Activated CD8-positive, alpha-beta memory T cell treated with anti-CD3 and anti-CD28 coated beads for 48 hours (primary cell): ENCODE data around the gene METTL27.
"Not testable (repeated sequence)": the region's sequence is repeated elsewhere in the genome, so short reads cannot be mapped to it uniquely, and the experiment has no call there.

Experiments
- DNase-seq, 3 experiments: peaks; one replicate each; pipeline ENCODE4 v3.0.0-alpha.2; 2020; ENCODE audit warnings: low read depth in 2 of 3, low spot score in 2 of 3

The METTL27 gene

DNA sequence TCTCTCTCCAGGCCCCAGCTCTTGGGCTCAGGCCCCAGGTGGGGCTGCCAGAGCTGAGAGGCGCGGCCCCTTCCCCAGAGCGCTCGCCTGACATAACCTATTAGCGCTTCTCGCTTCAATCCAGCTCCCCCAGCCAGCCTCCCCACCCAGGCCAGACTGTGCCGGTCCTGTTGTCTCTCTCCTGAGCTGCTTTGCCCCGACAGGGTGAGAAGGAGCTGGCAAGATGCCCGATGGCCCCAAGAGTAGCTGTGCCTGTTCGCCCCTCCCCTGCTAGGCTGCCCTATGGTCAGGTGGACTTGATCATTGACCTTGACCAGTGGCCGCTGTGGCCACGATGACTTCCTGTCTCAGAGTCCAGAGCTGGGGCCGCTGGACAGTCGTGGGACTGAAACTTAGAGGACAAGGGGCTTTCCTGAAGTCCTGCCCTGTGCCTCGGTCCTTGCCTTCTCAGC is 27.8 kb upstream of the METTL27 start:
- no peak for DNase-seq

DNA sequence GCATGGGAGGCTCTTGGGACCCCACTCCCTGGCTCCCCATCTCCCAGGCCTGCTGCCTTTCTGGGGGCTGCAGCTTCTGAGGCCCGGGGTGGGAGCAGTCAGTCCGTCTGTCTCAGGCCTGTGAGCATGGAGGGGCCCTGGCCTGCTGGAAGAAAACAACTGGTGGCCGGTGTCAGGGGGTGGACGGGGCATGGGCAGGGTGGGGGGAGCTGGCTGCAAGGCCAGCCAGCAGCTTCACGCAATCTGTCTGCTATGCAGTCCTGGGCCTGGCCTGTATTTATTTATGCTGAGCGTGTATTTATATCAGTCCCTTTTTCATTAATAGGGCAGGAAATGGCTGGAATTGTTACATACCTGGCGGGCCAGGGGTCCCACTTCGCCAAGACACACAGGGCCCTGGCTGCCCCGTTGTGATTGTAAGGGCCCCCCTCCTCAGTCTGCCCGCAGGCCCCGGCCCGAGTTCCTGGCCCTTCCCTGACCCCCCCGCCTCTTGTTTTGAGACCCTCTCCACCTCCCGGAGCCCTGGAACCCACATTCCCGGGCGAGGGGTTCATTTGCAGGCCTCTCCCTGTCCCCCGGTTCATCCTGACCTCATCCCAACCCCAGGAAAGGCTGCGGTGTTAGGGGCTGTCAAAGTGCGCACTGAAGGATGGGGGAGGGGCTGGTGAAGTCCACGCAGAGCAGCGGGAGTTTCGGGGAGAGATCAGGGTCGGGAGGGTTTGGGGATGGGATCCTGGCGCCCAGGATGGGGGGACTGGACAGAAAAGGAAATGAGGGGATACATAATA is 26.9 kb upstream of the METTL27 start:
- DNase-seq, result no peak

DNA sequence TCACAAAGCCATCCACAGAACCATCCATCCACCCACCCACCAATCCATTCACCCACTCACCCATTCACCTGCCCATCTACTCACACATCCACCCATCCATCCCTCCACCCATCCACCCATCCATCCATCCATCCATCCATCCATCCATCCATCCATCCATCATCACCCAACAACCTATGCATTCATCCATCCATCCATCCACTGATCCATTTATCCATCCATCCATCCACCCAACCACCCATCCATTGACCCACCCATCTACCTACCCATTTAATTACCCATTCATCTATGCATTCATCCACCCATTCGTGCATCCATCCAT is 24.1 kb upstream of the METTL27 start:
- no peak for DNase-seq

GRCh38 chr7:73865738-73866445 is 23.6 kb upstream of the METTL27 start:
- DNase-seq, result no peak

DNA sequence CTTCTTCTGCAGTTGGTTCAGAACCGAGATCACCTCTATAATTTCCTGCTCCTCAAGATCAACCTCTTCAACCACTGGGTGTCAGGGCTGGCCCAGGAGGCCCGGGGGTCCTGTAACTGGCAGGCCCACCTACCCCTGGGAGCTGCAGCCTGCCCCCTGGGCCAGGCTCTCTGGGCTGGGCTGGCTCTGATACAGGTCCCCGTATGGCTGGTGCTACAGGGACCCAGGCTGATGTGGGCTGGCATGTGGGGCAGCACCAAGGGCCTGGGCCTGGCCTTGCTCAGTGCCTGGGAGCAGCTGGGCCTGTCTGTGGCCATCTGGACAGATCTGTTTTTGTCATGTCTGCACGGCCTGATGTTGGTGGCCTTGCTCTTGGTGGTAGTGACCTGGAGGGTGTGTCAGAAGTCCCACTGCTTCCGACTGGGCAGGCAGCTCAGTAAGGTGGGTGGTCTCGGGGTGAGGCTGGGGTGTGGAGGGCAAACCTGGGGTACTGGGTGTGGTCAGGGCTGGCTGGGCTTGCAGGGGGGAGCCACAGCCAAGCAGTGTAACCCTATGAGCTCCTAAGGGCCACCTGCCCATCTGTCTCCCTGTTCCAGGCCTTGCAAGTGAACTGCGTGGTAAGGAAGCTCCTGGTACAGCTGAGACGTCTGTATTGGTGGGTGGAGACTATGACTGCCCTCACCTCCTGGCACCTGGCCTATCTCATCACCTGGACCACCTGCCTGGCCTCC is 22.8 kb upstream of the METTL27 start:
- no peak for DNase-seq

DNA sequence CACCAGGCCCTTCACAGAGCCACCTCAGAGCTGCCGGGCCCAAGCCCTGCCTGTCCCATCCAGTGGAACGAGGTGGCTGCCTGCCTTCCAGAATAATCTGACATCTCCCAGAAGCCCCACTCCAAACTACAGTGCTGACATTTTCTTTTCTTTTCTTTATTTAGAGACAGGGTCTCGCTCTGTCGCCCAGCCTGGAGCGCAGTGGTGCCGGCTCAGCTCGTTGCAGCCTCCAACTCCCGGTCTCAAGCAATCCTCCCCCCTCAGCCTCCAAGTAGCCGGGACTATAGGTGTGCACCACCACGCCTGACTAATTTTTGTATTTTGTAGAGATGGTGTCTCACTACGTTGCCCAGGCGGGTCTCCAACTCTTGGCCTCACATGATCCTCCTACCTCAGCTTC is 19.0 kb upstream of the METTL27 start:
- DNase-seq, result no peak

GRCh38 chr7:73860859-73861258 is 18.5 kb upstream of the METTL27 start, which contains the start of gene TMEM270:
Gene TMEM270 (plus strand): TSS chr7:73861159. CDS start chr7:73861195, 36 bp downstream.
- no peak for DNase-seq

DNA sequence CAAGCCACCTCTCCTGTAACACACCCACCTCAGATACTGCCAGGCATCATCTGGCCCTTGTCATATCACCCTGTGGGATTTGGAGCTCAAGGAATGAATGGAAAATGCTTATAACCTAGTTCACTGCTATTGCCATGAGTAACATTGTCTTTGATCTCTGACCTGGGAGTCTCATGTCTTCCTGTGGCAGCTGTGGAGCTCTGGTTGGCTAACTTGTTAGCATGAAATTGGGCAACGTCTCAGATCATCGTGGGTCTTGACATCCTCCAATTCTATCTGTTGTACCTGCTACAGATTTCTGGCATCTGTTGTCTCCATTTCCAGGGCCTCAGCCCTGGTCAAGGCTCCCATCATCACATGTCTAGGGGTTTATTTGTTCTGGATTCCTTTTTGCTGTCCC is 16.5 kb upstream of the METTL27 start:
- no peak for DNase-seq

DNA sequence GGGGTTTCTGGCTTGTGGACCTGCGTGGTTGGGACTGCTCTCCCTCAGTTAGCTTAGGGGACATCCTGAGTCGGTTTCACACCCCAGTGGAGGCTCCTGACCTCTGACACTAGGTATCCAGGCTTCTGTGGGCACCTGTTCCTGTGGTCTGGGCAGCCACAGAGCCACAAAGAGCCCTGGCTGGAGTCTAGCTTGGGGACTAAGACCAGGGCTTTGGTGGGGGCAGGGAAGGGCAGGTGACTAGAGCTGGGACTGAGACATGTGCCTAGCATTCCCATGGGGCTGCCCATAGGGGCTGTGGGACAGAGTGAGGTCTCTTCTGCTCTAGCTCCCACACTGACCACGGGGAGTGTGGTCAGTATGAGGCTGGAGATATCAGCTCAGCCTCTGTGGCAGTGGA is 14.6 kb upstream of the METTL27 start:
- DNase-seq, result no peak

GRCh38 chr7:73852500-73852899 is 10.2 kb upstream of the METTL27 start:
- no peak for DNase-seq

GRCh38 chr7:73851410-73852338 is 9.4 kb upstream of the METTL27 start:
- DNase-seq, result no peak

GRCh38 chr7:73850781-73851207 is 8.5 kb upstream of the METTL27 start:
- no peak for DNase-seq

GRCh38 chr7:73847941-73848723 is 5.8 kb upstream of the METTL27 start:
- DNase-seq, result no peak

DNA sequence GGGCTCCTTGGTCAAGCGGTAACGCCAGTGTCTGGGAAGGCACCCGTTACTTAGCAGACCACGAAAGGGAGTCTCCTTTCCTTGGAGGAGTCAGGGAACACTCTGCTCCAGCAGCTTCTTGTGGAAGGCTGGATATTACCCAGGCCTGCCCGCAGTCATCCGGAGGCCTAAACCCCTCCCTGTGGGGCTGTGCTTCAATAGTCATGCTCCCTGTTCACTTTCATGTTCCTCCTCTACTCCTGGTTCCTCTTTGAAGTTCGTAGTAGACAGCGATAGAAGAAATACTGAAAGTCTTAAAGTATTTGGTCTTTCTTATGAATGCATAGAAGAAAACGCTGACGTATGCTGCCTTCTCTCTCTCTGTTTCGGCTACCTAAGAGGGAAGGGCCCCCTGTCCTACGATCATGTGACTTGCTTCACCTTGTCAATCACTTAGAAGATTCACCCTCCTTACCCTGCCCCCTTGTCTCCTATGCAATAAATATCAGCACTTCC is 3.4 kb upstream of the METTL27 start:
- DNase-seq, result not testable (repeated sequence)

GRCh38 chr7:73844848-73845460 is 2.6 kb upstream of the METTL27 start:
- DNase-seq, result no peak

- DNase-seq, result no peak
Observed at GRCh38 chr7:73844131-73844547, 1.8 kb upstream of the METTL27 start.

GRCh38 chr7:73841689-73842066 is 638 bp downstream of the METTL27 start:
- DNase-seq, result no peak

DNA sequence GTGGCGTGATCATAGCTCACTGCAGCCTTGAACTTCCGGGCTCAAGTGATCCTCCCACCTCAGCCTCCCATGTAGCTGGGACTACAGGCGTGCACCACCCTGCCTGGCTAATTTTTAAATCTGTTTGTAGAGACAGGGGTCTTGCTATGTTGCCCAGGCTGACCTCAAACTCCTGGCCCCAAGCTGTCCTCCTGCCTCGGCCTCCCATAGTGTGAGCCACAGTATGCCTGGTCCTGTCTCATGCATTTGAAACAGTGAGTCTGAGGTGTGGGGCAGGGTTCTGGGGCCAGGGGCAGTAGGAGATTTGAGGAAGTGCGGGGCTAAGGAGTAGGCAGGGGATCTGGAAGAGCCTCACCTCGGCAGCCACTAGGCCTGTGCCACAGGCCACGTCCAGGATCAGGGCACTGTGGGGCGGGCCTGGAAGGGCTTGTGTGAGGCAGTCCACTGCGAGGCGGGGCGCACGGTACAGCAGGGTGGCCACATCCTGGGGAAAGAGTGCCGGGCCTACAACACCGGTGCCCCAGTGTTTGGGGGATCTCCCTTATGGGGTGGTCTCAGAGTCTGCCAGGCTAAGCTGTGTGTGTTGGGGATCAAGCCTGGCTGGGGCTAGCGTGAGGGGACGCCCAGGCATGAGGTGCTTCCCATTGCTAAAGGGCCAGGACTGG is 1.5 kb downstream of the METTL27 start:
- DNase-seq, result no peak
